Testis (tissue), 2 donors: ENCODE data around the gene UBR2.

Experiments
- CTCF ChIP-seq, 3 experiments: fragments of 450-650 bp in 2 of 3; fragments of 200-600 bp in 1 of 3; sonication (generic) in 1 of 3; IDR thresholded peaks; one replicate each; pipeline ENCODE4 v1.5.1; 2016 to 2019; ENCODE audit warnings: antibody characterized with exemption in 3 of 3, mild to moderate bottlenecking in 2 of 3, moderate library complexity in 1 of 3
- POLR2A ChIP-seq: fragments of 450-650 bp; IDR thresholded peaks from one replicate; pipeline ENCODE4 v1.6.1; 2017; ENCODE audit warnings: antibody characterized with exemption, mild to moderate bottlenecking, moderate library complexity

GRCh38 chr6:42563697-42564505 is at the start of gene UBR2:
- TF ChIP-seq CTCF (IDR thresholded peaks at IDR 0.05) (peak; percentile 18 to 47 (median 40)), POLR2A (peak; percentile 84)
